Mesendoderm (in vitro differentiated cells): ENCODE results near the gene MSX1.

Source experiments
- DNase-seq: peaks from one replicate; pipeline ENCODE4 v3.0.0; 2013
- H2AK5ac ChIP-seq: 2 replicates; pipeline ENCODE4 v1.6.1; 2013; ENCODE audit warnings: low read length, inconsistent platforms
- H2BK120ac ChIP-seq: 2 replicates; pipeline ENCODE4 v1.6.1; 2013; ENCODE audit warnings: low read depth, mild to moderate bottlenecking, low read length, moderate library complexity, mixed read lengths
- H2BK15ac ChIP-seq: replicated peaks from 2 replicates; pipeline ENCODE4 v1.6.1; 2013; ENCODE audit warnings: low read depth, mild to moderate bottlenecking, moderate library complexity
- H2BK5ac ChIP-seq: 2 replicates; pipeline ENCODE4 v1.6.1; 2013; ENCODE audit warnings: low read length, inconsistent platforms
- H3K18ac ChIP-seq: 2 replicates; pipeline ENCODE4 v1.6.1; 2013; ENCODE audit warnings: mild to moderate bottlenecking, low read length, mixed read lengths
- H3K23ac ChIP-seq: one replicate; pipeline ENCODE4 v1.6.1; 2013; ENCODE audit warnings: low read length
- H3K27ac ChIP-seq: 2 replicates; pipeline ENCODE4 v1.5.1; 2013; ENCODE audit warnings: low read depth, mild to moderate bottlenecking, inconsistent platforms, low read length, moderate library complexity
- H3K27me3 ChIP-seq: 2 replicates; pipeline ENCODE4 v1.6.1; 2013; ENCODE audit warnings: low read length, control low read depth, mild to moderate bottlenecking, inconsistent platforms; ENCODE audit not compliant: insufficient read depth, poor library complexity
- H3K36me3 ChIP-seq: 2 replicates; pipeline ENCODE4 v1.6.1; 2013; ENCODE audit warnings: low read length, inconsistent platforms; ENCODE audit not compliant: control insufficient read depth, insufficient read depth
- H3K4ac ChIP-seq: one replicate; pipeline ENCODE4 v1.6.1; 2013; ENCODE audit warnings: low read depth, mild to moderate bottlenecking, low read length, moderate library complexity
- H3K4me1 ChIP-seq: 2 replicates; pipeline ENCODE4 v1.6.1; 2013; ENCODE audit warnings: low read depth, low read length, inconsistent platforms; ENCODE audit not compliant: control insufficient read depth
- H3K4me2 ChIP-seq: 2 replicates; pipeline ENCODE4 v1.6.1; 2013; ENCODE audit warnings: low read length
- H3K4me3 ChIP-seq: 2 replicates; pipeline ENCODE4 v1.5.1; 2013; ENCODE audit warnings: mild to moderate bottlenecking, low read length
- H3K56ac ChIP-seq: one replicate; pipeline ENCODE4 v1.6.1; 2013; ENCODE audit warnings: low read length
- H3K79me1 ChIP-seq: 2 replicates; pipeline ENCODE4 v1.6.1; 2013; ENCODE audit warnings: low read length, inconsistent platforms
- H3K79me2 ChIP-seq: 2 replicates; pipeline ENCODE4 v1.6.1; 2013; ENCODE audit warnings: mild to moderate bottlenecking, low read length; ENCODE audit not compliant: control insufficient read depth, insufficient read depth
- H3K9ac ChIP-seq: 2 replicates; pipeline ENCODE4 v1.6.1; 2013; ENCODE audit warnings: low read length, inconsistent platforms
- H4K5ac ChIP-seq: one replicate; pipeline ENCODE4 v1.6.1; 2013; ENCODE audit warnings: low read length
- H4K8ac ChIP-seq: one replicate; pipeline ENCODE4 v1.6.1; 2013; ENCODE audit warnings: low read depth, mild to moderate bottlenecking, control low read depth, low read length, moderate library complexity
- WGBS: extraction: QIAGEN DNeasy Blood & Tissue Kit; methylation state at CpG from one replicate; pipeline ENCODE4 v1.1.7; 2013; ENCODE audit warnings: low lambda C conversion rate, missing lambda C conversion rate; ENCODE audit not compliant: insufficient coverage; ENCODE audit errors: extremely low coverage; 5-methylcytosine and 5-hydroxymethylcytosine counted together

The MSX1 gene

GRCh38 chr4:4824232-4824631, 35.2 kb upstream of the MSX1 start:
- WGBS: no CpG with 5 or more reads among the region's 3 CpGs
- no peaks in the 10 kb centered on the region for H3K27me3 ChIP-seq
- DNase-seq: no peak
- H2AK5ac ChIP-seq: no peak overlapping the region
- H3K4ac ChIP-seq: no peak overlapping the region
- H3K56ac ChIP-seq: no peak overlapping the region
- no peaks in the 10 kb centered on the region for H3K4me1 ChIP-seq
- H3K18ac ChIP-seq: no peak overlapping the region
- H3K4me2 ChIP-seq: no peak overlapping the region
- H3K4me3 ChIP-seq: no peak overlapping the region
- no peaks in the 10 kb centered on the region for H3K79me2 ChIP-seq
- H3K27ac ChIP-seq: no peak overlapping the region
- H3K36me3 ChIP-seq: no peaks in the 10 kb centered on the region
- no peak overlapping the region for H2BK5ac ChIP-seq
- H3K79me1 ChIP-seq: no peaks in the 10 kb centered on the region
- H2BK15ac ChIP-seq: no peak overlapping the region
- no peak overlapping the region for H4K8ac ChIP-seq
- H3K9ac ChIP-seq: no peak overlapping the region
- H3K23ac ChIP-seq: no peak overlapping the region
- no peak overlapping the region for H2BK120ac ChIP-seq
- H4K5ac ChIP-seq: no peak overlapping the region

DNA sequence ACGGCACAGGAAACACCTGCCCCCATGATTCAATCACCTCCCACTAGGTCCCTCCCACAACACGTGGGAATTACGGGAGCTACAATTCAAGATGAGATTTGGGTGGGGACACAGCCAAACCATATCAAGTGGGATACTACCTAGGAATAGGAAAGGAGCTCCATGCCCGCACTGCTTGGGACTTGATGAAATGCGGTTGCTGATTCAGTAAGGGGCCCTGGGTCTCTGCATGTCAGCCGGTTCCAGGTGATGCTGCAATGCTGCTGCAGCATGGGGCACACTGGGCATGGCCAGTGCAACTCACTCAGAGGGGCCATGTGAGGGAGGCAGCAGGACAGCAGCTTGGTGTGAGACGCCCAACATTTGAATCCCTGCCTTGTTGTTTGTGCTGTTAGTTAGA, 34.0 kb upstream of the MSX1 start:
- no peak overlapping the region for H3K27ac ChIP-seq
- no CpG with 5 or more reads among the region's 7 CpGs for WGBS

GRCh38 chr4:4829837-4830236, 29.6 kb upstream of the MSX1 start:
- H4K8ac ChIP-seq: no peak overlapping the region
- WGBS: no CpG with 5 or more reads among the region's 2 CpGs
- no peak overlapping the region for H3K4ac ChIP-seq
- no peaks in the 10 kb centered on the region for H3K27me3 ChIP-seq
- no peak overlapping the region for H3K4me3 ChIP-seq
- no peak overlapping the region for H3K23ac ChIP-seq
- no peak overlapping the region for H3K56ac ChIP-seq
- no peak overlapping the region for H3K9ac ChIP-seq
- no peak overlapping the region for H2BK5ac ChIP-seq
- H3K4me2 ChIP-seq: no peak overlapping the region
- no peak for DNase-seq
- H3K79me1 ChIP-seq: no peaks in the 10 kb centered on the region
- no peak overlapping the region for H4K5ac ChIP-seq
- no peak overlapping the region for H2AK5ac ChIP-seq
- H3K36me3 ChIP-seq: no peaks in the 10 kb centered on the region
- H3K4me1 ChIP-seq: no peaks in the 10 kb centered on the region
- H3K79me2 ChIP-seq: no peaks in the 10 kb centered on the region
- no peak overlapping the region for H3K27ac ChIP-seq
- no peak overlapping the region for H2BK15ac ChIP-seq
- no peak overlapping the region for H3K18ac ChIP-seq
- H2BK120ac ChIP-seq: no peak overlapping the region

More for the DNA sequence above, 34.0 kb upstream of the MSX1 start:
- H3K56ac ChIP-seq: no peak overlapping the region
- no peak overlapping the region for H3K23ac ChIP-seq
- H3K9ac ChIP-seq: no peak overlapping the region
- H3K18ac ChIP-seq: no peak overlapping the region
- no peaks in the 10 kb centered on the region for H3K4me1 ChIP-seq
- no peak for DNase-seq
- H2AK5ac ChIP-seq: no peak overlapping the region
- H2BK120ac ChIP-seq: no peak overlapping the region
- no peak overlapping the region for H4K5ac ChIP-seq
- no peak overlapping the region for H4K8ac ChIP-seq
- no peak overlapping the region for H2BK15ac ChIP-seq
- H3K27me3 ChIP-seq: no peaks in the 10 kb centered on the region
- H3K4me2 ChIP-seq: no peak overlapping the region
- no peak overlapping the region for H3K4ac ChIP-seq
- H2BK5ac ChIP-seq: no peak overlapping the region
- H3K4me3 ChIP-seq: no peak overlapping the region
- H3K79me2 ChIP-seq: no peaks in the 10 kb centered on the region
- H3K79me1 ChIP-seq: no peaks in the 10 kb centered on the region
- H3K36me3 ChIP-seq: no peaks in the 10 kb centered on the region

DNA sequence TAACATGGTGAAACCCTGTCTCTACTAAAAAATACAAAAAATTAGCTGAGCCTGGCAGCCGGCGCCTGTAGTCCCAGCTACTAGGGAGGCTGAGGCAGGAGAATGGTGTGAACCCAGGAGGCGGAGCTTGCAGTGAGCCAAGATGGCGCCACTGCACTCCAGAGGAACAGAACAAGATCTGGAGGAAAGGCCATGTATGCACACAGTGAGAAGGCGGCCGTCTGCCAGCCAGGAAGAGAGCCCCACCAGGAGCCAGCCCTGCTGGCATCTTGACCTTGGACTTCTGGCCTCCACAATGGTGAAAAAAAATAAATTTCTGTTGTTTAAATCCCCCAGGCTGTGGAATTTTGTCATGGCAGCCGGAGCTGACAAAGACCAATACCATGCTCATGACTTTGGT, 28.2 kb upstream of the MSX1 start:
- WGBS: no CpG with 5 or more reads among the region's 7 CpGs
- Histone ChIP-seq H3K27me3 (no peaks in the 10 kb centered on the region), H2BK5ac (no peak overlapping the region), H3K36me3 (no peaks in the 10 kb centered on the region), H3K4ac (no peak overlapping the region), H3K56ac (no peak overlapping the region), H3K27ac (no peak overlapping the region), H3K79me2 (no peaks in the 10 kb centered on the region), H3K4me3 (no peak overlapping the region), H2BK15ac (no peak overlapping the region), H3K9ac (no peak overlapping the region), H2AK5ac (no peak overlapping the region), H4K5ac (no peak overlapping the region), H4K8ac (no peak overlapping the region), H3K79me1 (no peaks in the 10 kb centered on the region), H3K4me1 (no peaks in the 10 kb centered on the region), H3K4me2 (no peak overlapping the region), H3K18ac (no peak overlapping the region), H3K23ac (no peak overlapping the region), H2BK120ac (no peak overlapping the region)
- no peak for DNase-seq

GRCh38 chr4:4831825-4832224, 27.6 kb upstream of the MSX1 start:
- no peak overlapping the region for H3K4me2 ChIP-seq
- no peak overlapping the region for H3K56ac ChIP-seq
- no CpG with 5 or more reads among the region's 6 CpGs for WGBS
- no peak overlapping the region for H4K5ac ChIP-seq
- no peaks in the 10 kb centered on the region for H3K79me2 ChIP-seq
- H2BK15ac ChIP-seq: no peak overlapping the region
- H3K27ac ChIP-seq: no peak overlapping the region
- no peak overlapping the region for H3K9ac ChIP-seq
- no peak overlapping the region for H3K4ac ChIP-seq
- no peak overlapping the region for H3K4me3 ChIP-seq
- H4K8ac ChIP-seq: no peak overlapping the region
- H3K23ac ChIP-seq: no peak overlapping the region
- no peaks in the 10 kb centered on the region for H3K27me3 ChIP-seq
- no peaks in the 10 kb centered on the region for H3K36me3 ChIP-seq
- no peaks in the 10 kb centered on the region for H3K79me1 ChIP-seq
- no peak overlapping the region for H2BK120ac ChIP-seq
- DNase-seq: no peak
- H2AK5ac ChIP-seq: no peak overlapping the region
- no peak overlapping the region for H3K18ac ChIP-seq
- no peak overlapping the region for H2BK5ac ChIP-seq
- no peaks in the 10 kb centered on the region for H3K4me1 ChIP-seq

- no peak overlapping the region for H3K27ac ChIP-seq
- no peak overlapping the region for H2BK5ac ChIP-seq
- H4K5ac ChIP-seq: no peak overlapping the region
- H3K23ac ChIP-seq: no peak overlapping the region
- H3K79me2 ChIP-seq: no peaks in the 10 kb centered on the region
- H3K27me3 ChIP-seq: no peaks in the 10 kb centered on the region
- no peak overlapping the region for H3K4me2 ChIP-seq
- H3K4me1 ChIP-seq: no peaks in the 10 kb centered on the region
- no peak overlapping the region for H2BK15ac ChIP-seq
- H3K4me3 ChIP-seq: no peak overlapping the region
- no peak overlapping the region for H3K56ac ChIP-seq
- H3K18ac ChIP-seq: no peak overlapping the region
- no peak overlapping the region for H3K4ac ChIP-seq
- no CpG with 5 or more reads among the region's 3 CpGs for WGBS
- peak; percentile 26 for DNase-seq
- no peak overlapping the region for H2BK120ac ChIP-seq
- no peak overlapping the region for H2AK5ac ChIP-seq
- H3K36me3 ChIP-seq: no peaks in the 10 kb centered on the region
- H4K8ac ChIP-seq: no peak overlapping the region
- H3K79me1 ChIP-seq: no peaks in the 10 kb centered on the region
- H3K9ac ChIP-seq: no peak overlapping the region
These were observed 23.4 kb upstream of the MSX1 start for GRCh38 chr4:4836044-4836443.
